ENCODE data around the gene CCL28.

The CCL28 gene

GRCh38 chr5:43358301-43358700 lies 53.9 kb downstream of the CCL28 start:
- Mint-ChIP-seq H3K27ac (no peak overlapping the region), H3K4me1 (ENCODE audit: low read depth) (no peaks in the 10 kb centered on the region), H3K36me3 (ENCODE audit: low read depth) (no peaks in the 10 kb centered on the region), H3K9me3 (peaks cover 21% of the 10 kb centered on the region), H3K27me3 (no peaks in the 10 kb centered on the region), H3K4me3 (no peak overlapping the region)
- intact Hi-C loops (cut with micrococcal nuclease): no loop called here

GRCh38 chr5:43357878-43358281 lies 54.3 kb downstream of the CCL28 start:
- no peaks in the 10 kb centered on the region for H3K27me3 Mint-ChIP-seq
- H3K27ac Mint-ChIP-seq: no peak overlapping the region
- no peak overlapping the region for H3K4me3 Mint-ChIP-seq
- no peaks in the 10 kb centered on the region for H3K4me1 Mint-ChIP-seq (ENCODE audit: low read depth)
- intact Hi-C loops (cut with micrococcal nuclease): no loop called here
- H3K36me3 Mint-ChIP-seq (ENCODE audit: low read depth): no peaks in the 10 kb centered on the region
- H3K9me3 Mint-ChIP-seq: peaks cover 21% of the 10 kb centered on the region

- peaks cover 21% of the 10 kb centered on the region for H3K9me3 Mint-ChIP-seq
Observed at GRCh38 chr5:43357067-43357466, 55.1 kb downstream of the CCL28 start.

GRCh38 chr5:43354774-43355173 lies 57.4 kb downstream of the CCL28 start:
- Mint-ChIP-seq H3K4me1 (ENCODE audit: low read depth) (no peaks in the 10 kb centered on the region), H3K9me3 (peaks cover 6% of the 10 kb centered on the region), H3K27me3 (peaks cover 1% of the 10 kb centered on the region), H3K4me3 (no peak overlapping the region), H3K36me3 (ENCODE audit: low read depth) (no peaks in the 10 kb centered on the region), H3K27ac (no peak overlapping the region)
- intact Hi-C loops (cut with micrococcal nuclease): no loop called here

More at GRCh38 chr5:43357067-43357466, 55.1 kb downstream of the CCL28 start:
- Mint-ChIP-seq H3K27me3 (no peaks in the 10 kb centered on the region), H3K4me1 (ENCODE audit: low read depth) (no peaks in the 10 kb centered on the region), H3K4me3 (no peak overlapping the region), H3K36me3 (ENCODE audit: low read depth) (no peaks in the 10 kb centered on the region), H3K27ac (no peak overlapping the region)
- intact Hi-C loops (cut with micrococcal nuclease): no loop called here

- H3K4me3 Mint-ChIP-seq: no peak overlapping the region
Observed at GRCh38 chr5:43353668-43354067, 58.5 kb downstream of the CCL28 start.

GRCh38 chr5:43352915-43353314 lies 59.3 kb downstream of the CCL28 start:
- H3K27me3 Mint-ChIP-seq: peaks cover 1% of the 10 kb centered on the region
- no peak overlapping the region for H3K4me3 Mint-ChIP-seq
- no peaks in the 10 kb centered on the region for H3K36me3 Mint-ChIP-seq (ENCODE audit: low read depth)
- H3K27ac Mint-ChIP-seq: no peak overlapping the region
- no peaks in the 10 kb centered on the region for H3K4me1 Mint-ChIP-seq (ENCODE audit: low read depth)
- intact Hi-C loops (cut with micrococcal nuclease): no loop called here
- H3K9me3 Mint-ChIP-seq: no peaks in the 10 kb centered on the region

More at GRCh38 chr5:43353668-43354067, 58.5 kb downstream of the CCL28 start:
- Mint-ChIP-seq H3K4me1 (ENCODE audit: low read depth) (no peaks in the 10 kb centered on the region), H3K27ac (no peak overlapping the region), H3K36me3 (ENCODE audit: low read depth) (no peaks in the 10 kb centered on the region), H3K9me3 (no peaks in the 10 kb centered on the region), H3K27me3 (peaks cover 1% of the 10 kb centered on the region)
- intact Hi-C loops (cut with micrococcal nuclease): no loop called here

- intact Hi-C loops (cut with micrococcal nuclease): no loop called here
- Mint-ChIP-seq H3K4me1 (ENCODE audit: low read depth) (no peaks in the 10 kb centered on the region), H3K4me3 (no peak overlapping the region), H3K36me3 (ENCODE audit: low read depth) (no peaks in the 10 kb centered on the region), H3K9me3 (no peaks in the 10 kb centered on the region), H3K27me3 (peaks cover 1% of the 10 kb centered on the region), H3K27ac (no peak overlapping the region)
Observed at GRCh38 chr5:43352131-43352530, 60.1 kb downstream of the CCL28 start.

- no peaks in the 10 kb centered on the region for H3K9me3 Mint-ChIP-seq
- intact Hi-C loops (cut with micrococcal nuclease): no loop called here
- H3K27me3 Mint-ChIP-seq: peaks cover 1% of the 10 kb centered on the region
- H3K36me3 Mint-ChIP-seq (ENCODE audit: low read depth): no peaks in the 10 kb centered on the region
- H3K27ac Mint-ChIP-seq: no peak overlapping the region
- no peaks in the 10 kb centered on the region for H3K4me1 Mint-ChIP-seq (ENCODE audit: low read depth)
- H3K4me3 Mint-ChIP-seq: no peak overlapping the region
Observed at GRCh38 chr5:43348861-43349363, 63.3 kb downstream of the CCL28 start.

- Mint-ChIP-seq H3K27me3 (peaks cover 2% of the 10 kb centered on the region), H3K9me3 (no peaks in the 10 kb centered on the region), H3K4me3 (no peak overlapping the region), H3K36me3 (ENCODE audit: low read depth) (no peaks in the 10 kb centered on the region), H3K27ac (no peak overlapping the region), H3K4me1 (ENCODE audit: low read depth) (no peaks in the 10 kb centered on the region)
- intact Hi-C loops (cut with micrococcal nuclease): no loop called here
Observed at GRCh38 chr5:43348207-43348606, 64.0 kb downstream of the CCL28 start.

- Mint-ChIP-seq H3K36me3 (ENCODE audit: low read depth) (no peaks in the 10 kb centered on the region), H3K4me1 (ENCODE audit: low read depth) (peaks cover 13% of the 10 kb centered on the region), H3K27me3 (peaks cover 4% of the 10 kb centered on the region), H3K9me3 (peaks cover 37% of the 10 kb centered on the region), H3K4me3 (no peak overlapping the region), H3K27ac (no peak overlapping the region)
- intact Hi-C loops (cut with micrococcal nuclease): no loop called here
Observed at GRCh38 chr5:43338862-43339261, 73.3 kb downstream of the CCL28 start.

- intact Hi-C loops (cut with micrococcal nuclease): no loop called here
- no peak overlapping the region for H3K4me3 Mint-ChIP-seq
- H3K4me1 Mint-ChIP-seq (ENCODE audit: low read depth): peaks cover 13% of the 10 kb centered on the region
- peaks cover 56% of the 10 kb centered on the region for H3K9me3 Mint-ChIP-seq
- no peaks in the 10 kb centered on the region for H3K36me3 Mint-ChIP-seq (ENCODE audit: low read depth)
- peaks cover 6% of the 10 kb centered on the region for H3K27me3 Mint-ChIP-seq
- no peak overlapping the region for H3K27ac Mint-ChIP-seq
Observed at GRCh38 chr5:43336159-43336558, 76.0 kb downstream of the CCL28 start.

GRCh38 chr5:43335681-43336080 lies 76.5 kb downstream of the CCL28 start:
- no peak overlapping the region for H3K27ac Mint-ChIP-seq
- intact Hi-C loops (cut with micrococcal nuclease): no loop called here
- peaks cover 56% of the 10 kb centered on the region for H3K9me3 Mint-ChIP-seq
- peaks cover 13% of the 10 kb centered on the region for H3K4me1 Mint-ChIP-seq (ENCODE audit: low read depth)
- H3K4me3 Mint-ChIP-seq: no peak overlapping the region
- H3K27me3 Mint-ChIP-seq: peaks cover 6% of the 10 kb centered on the region
- no peaks in the 10 kb centered on the region for H3K36me3 Mint-ChIP-seq (ENCODE audit: low read depth)

GRCh38 chr5:43332401-43332800 lies 79.8 kb downstream of the CCL28 start:
- H3K27me3 Mint-ChIP-seq: peaks cover 6% of the 10 kb centered on the region
- H3K27ac Mint-ChIP-seq: no peak overlapping the region
- H3K4me1 Mint-ChIP-seq (ENCODE audit: low read depth): no peaks in the 10 kb centered on the region
- peaks cover 44% of the 10 kb centered on the region for H3K9me3 Mint-ChIP-seq
- intact Hi-C loops (cut with micrococcal nuclease): no loop called here
- no peaks in the 10 kb centered on the region for H3K36me3 Mint-ChIP-seq (ENCODE audit: low read depth)
- H3K4me3 Mint-ChIP-seq: no peak overlapping the region
